HCT116 (cell line): ENCODE measurements around the gene SELENOW.

ENCODE experiments used
- FOSL1 ChIP-seq: IDR thresholded peaks from 2 replicates; pipeline ENCODE4 v1.6.1; 2012; ENCODE audit warnings: low read depth
- POLR2A ChIP-seq: IDR thresholded peaks from 2 replicates; pipeline ENCODE4 v1.7.0; 2011; ENCODE audit warnings: borderline replicate concordance; ENCODE audit not compliant: insufficient read depth, insufficient read length; ENCODE audit errors: extremely low read depth
- YY1 ChIP-seq: IDR thresholded peaks from 2 replicates; pipeline ENCODE4 v1.6.1; 2011; ENCODE audit warnings: low read length, low read depth, moderate library complexity, mild to moderate bottlenecking; ENCODE audit not compliant: insufficient replicate concordance; ENCODE audit errors: extremely low read depth

DNA sequence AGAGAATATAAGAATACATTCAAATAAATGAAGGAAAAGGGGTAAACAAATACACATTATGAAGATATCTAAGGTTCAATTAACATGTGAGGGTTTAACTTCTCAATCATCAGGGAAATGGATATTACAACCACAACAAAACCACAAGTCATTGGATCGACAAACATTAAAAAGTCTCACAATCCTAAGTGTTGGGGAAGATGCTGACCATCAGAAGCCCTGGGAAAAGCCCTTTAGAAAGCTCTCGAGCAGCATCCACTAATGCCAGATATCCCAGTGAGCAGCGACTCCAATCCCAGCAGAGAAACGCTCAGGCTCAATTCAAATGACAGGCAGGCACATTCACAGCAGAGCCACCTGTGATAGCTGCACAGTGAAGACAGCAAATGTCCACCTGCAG lies 22.8 kb downstream of the SELENOW start:
- TF ChIP-seq POLR2A (no peak), FOSL1 (no peak), YY1 (no peak)
